ENCODE results near the gene ANK3. TPM values are rescaled to one million over a fixed set of nuclear protein-coding genes. Genes with fewer than 3 reads are reported as not detected.

Gene ANK3
- polyA plus RNA-seq, 1 donor (not counting 4 experiments of a cell fraction or from before 2014, with no cell fraction given), result 8.3 TPM

GRCh38 chr10:60141896-60142559 is 247.6 kb downstream of the ANK3 start:
- Histone ChIP-seq H4K20me1 (ENCODE audit: control insufficient read depth, extremely low read depth, insufficient read depth, low read length) (no peaks in the 10 kb centered on the region), H3K27me3 (ENCODE audit: control insufficient read depth, extremely low read depth, insufficient read depth, low read length) (no peaks in the 10 kb centered on the region), H3K4me3 (ENCODE audit: control insufficient read depth in 2 of 3, extremely low read depth in 1 of 3, insufficient read depth in 2 of 3, low read depth in 1 of 3, low read length in 3 of 3) (no peak overlapping the region), H3K4me2 (ENCODE audit: control insufficient read depth, extremely low read depth, insufficient read depth, low read depth, low read length) (no peak overlapping the region), H3K4me1 (ENCODE audit: control insufficient read depth, extremely low read depth, insufficient read depth, low read length) (peaks cover 7% of the 10 kb centered on the region), H3K36me3 (ENCODE audit: control insufficient read depth in 2 of 2, extremely low read depth in 1 of 2, insufficient read depth in 2 of 2, low read length in 2 of 2) (no peaks in the 10 kb centered on the region), H3K9me1 (ENCODE audit: control insufficient read depth, extremely low read depth, insufficient read depth, low read length) (no peaks in the 10 kb centered on the region), H3K9ac (ENCODE audit: control insufficient read depth, extremely low read depth, insufficient read depth, low read length) (no peak overlapping the region), H3K9me3 (ENCODE audit: control insufficient read depth, low read depth, low read length) (no peaks in the 10 kb centered on the region), H3K27ac (ENCODE audit: control insufficient read depth, insufficient read depth, low read length) (no peak overlapping the region), H3K79me2 (ENCODE audit: control insufficient read depth, insufficient read depth, low read length) (no peaks in the 10 kb centered on the region), H2AFZ (ENCODE audit: control insufficient read depth, low read length) (no peak overlapping the region)
- FAIRE-seq (no peak), DNase-seq (ENCODE audit: low read depth, low spot score) (no peak)
- TF ChIP-seq CTCF (optimal IDR thresholded peaks at IDR 0.05 in 1 of 3, IDR thresholded peaks at IDR 0.05 in 1 of 3, conservative IDR thresholded peaks at IDR 0.05 in 1 of 3; ENCODE audit: extremely low read depth in 1 of 3, insufficient read depth in 2 of 3, low read length in 3 of 3), result no peak
- no peak for TF ChIP-seq EZH2 (IDR thresholded peaks at IDR 0.05; ENCODE audit: low read length)
- dilution Hi-C loops (cut with MboI; ENCODE audit: extremely low pct_ligation_motif_present, low sequenced_read_pairs), result no loop called here

DNA sequence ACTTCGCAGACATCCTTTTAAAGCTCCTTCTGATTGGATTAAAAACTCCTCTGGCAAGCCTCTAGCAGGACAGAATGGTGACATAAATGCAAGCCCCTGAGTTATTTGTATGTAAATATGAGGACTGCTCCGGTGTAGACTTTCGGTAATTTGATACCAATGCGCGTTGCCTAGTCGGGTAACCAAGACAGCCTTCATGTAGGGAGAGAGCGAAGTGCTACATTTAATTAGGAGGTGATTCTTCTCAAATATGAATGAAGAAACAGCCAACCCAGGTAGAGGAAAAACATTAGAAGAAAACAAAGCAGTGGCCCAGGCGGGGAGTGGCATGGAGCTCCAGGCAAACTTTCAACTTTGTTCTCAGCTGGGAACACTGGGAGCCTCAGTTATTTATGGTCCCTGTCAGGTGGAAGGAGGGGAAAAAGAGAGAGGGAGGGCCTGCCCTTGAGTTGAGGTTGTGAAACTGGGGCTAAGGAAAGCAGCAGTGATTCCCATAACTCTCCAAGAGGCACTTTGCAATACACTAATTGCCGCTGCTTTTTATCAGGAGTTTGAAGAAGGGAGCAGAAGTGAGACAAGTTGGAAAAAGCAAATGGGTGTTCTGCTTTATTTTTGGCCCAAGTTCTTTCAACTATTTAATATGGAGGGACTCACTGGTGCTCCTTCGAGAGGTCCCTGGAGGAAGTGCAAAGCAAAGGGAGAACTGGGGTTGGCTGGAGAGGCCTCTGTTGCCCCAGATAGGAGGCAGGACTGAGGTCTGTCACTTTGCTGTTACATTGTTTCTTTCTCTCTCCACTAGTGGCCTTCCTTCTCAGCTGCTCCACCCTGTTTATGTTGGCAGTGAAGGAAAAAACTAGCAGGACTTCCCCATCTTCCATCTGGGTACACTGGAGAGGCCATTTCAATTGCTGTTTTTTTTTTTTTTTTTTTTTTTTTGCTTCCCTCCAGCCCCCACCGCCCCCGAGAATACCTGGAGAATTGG is 248.7 kb downstream of the ANK3 start:
- Histone ChIP-seq H3K9me3 (ENCODE audit: control insufficient read depth, low read depth, low read length) (no peaks in the 10 kb centered on the region), H3K9me1 (ENCODE audit: control insufficient read depth, extremely low read depth, insufficient read depth, low read length) (no peaks in the 10 kb centered on the region), H3K27ac (ENCODE audit: control insufficient read depth, insufficient read depth, low read length) (no peak overlapping the region), H3K4me1 (ENCODE audit: control insufficient read depth, extremely low read depth, insufficient read depth, low read length) (peaks cover 7% of the 10 kb centered on the region), H3K36me3 (ENCODE audit: control insufficient read depth in 2 of 2, extremely low read depth in 1 of 2, insufficient read depth in 2 of 2, low read length in 2 of 2) (no peaks in the 10 kb centered on the region), H3K4me3 (ENCODE audit: control insufficient read depth in 2 of 3, extremely low read depth in 1 of 3, insufficient read depth in 2 of 3, low read depth in 1 of 3, low read length in 3 of 3) (no peak overlapping the region), H3K27me3 (ENCODE audit: control insufficient read depth, extremely low read depth, insufficient read depth, low read length) (no peaks in the 10 kb centered on the region), H4K20me1 (ENCODE audit: control insufficient read depth, extremely low read depth, insufficient read depth, low read length) (no peaks in the 10 kb centered on the region), H3K4me2 (ENCODE audit: control insufficient read depth, extremely low read depth, insufficient read depth, low read depth, low read length) (no peak overlapping the region), H3K9ac (ENCODE audit: control insufficient read depth, extremely low read depth, insufficient read depth, low read length) (no peak overlapping the region), H3K79me2 (ENCODE audit: control insufficient read depth, insufficient read depth, low read length) (no peaks in the 10 kb centered on the region), H2AFZ (ENCODE audit: control insufficient read depth, low read length) (no peak overlapping the region)
- dilution Hi-C loops (cut with MboI; ENCODE audit: extremely low pct_ligation_motif_present, low sequenced_read_pairs), result no loop called here
- DNase-seq (ENCODE audit: low read depth, low spot score), result no peak
- FAIRE-seq, result no peak
- no peak for TF ChIP-seq CTCF (optimal IDR thresholded peaks at IDR 0.05 in 1 of 3, IDR thresholded peaks at IDR 0.05 in 1 of 3, conservative IDR thresholded peaks at IDR 0.05 in 1 of 3; ENCODE audit: extremely low read depth in 1 of 3, insufficient read depth in 2 of 3, low read length in 3 of 3)
- no peak for TF ChIP-seq EZH2 (IDR thresholded peaks at IDR 0.05; ENCODE audit: low read length)

Measured in keratinocyte (primary cell).